ENCODE results near the gene TARM1.

The TARM1 gene

GRCh38 chr19:54081032-54081431 is at the start of gene TARM1:
TSS of gene TARM1 (minus strand) at chr19:54081365. CDS start at chr19:54081340, 25 bp downstream.
- DNase-seq (ENCODE audit: low read depth, low spot score) = no peak

DNA sequence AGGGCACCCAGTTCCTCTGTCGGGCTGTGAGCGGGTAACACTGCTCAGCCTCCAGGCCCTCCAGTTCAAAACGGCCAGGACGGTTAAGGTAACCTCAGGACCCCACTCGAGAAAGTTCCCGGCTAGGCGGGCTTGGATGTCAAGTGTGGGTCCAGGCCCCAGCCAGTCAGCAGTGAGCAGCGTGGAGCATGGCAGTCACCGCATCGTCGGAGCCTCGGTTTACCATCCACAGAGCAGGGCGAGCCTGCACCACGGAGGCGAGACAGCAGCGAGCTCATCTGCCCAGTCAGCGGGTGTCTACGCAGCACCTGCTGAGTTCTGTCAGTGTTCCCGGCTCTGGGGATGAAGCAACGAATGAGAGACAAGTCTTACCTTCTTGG is 48.4 kb upstream of the TARM1 start:
- no peak for DNase-seq (ENCODE audit: low read depth, low spot score)

DNA sequence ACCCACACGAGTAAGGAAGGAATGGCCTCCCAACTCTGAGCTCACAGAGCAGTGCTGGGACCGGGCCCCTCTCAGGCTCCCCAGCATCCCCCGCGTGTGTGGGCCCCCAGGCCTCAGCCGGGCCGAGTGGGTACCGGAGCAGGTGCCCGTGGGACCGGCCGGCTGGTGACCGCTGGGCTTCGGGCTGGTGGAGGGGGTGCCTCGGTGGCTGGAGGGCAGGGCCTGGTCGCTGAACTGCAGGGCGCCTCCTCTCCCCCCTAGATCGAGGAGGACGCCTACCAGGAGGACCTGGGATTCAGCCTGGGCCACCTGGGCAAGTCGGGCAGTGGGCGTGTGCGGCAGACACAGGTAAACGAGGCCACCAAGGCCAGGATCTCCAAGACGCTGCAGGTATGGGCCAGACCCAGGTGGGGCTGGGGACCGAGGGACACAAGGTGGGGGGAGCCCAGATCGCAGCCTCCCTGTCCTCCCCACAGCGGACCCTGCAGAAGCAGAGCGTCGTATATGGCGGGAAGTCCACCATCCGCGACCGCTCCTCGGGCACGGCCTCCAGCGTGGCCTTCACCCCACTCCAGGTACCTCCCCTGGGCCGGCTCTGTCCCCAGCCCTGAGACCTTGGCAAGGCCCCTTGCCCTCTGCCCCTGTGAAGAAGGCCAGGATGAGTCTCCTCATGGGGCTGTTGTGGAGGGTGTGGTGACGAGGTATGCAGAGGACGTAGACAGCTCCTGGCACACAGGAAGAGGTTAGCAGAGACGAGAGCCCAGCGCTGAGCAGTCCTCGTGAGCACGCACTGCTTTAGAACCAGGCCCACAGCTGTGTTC is 47.8 kb upstream of the TARM1 start:
- no peak for DNase-seq (ENCODE audit: low read depth, low spot score)

DNA sequence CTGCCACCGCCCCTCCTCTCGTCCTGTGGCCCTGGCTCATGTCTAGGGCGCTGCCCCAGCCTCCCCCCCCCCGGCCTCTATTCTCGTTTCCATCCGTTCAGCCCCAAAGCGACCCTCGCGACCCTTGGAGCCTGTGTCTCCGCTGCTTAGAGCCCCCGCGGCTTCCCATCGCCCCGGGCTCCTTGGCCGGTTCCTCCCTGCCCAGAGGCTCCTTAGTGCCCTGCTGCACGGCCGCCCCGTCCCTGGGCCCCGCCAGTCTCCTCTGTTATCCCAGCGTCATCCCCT is 47.2 kb upstream of the TARM1 start:
- DNase-seq (ENCODE audit: low read depth, low spot score) = no peak

- DNase-seq (ENCODE audit: low read depth, low spot score) = no peak
Measured at GRCh38 chr19:54127688-54128440, 46.7 kb upstream of the TARM1 start.

GRCh38 chr19:54125713-54126112 is 44.5 kb upstream of the TARM1 start:
- no peak for DNase-seq (ENCODE audit: low read depth, low spot score)

DNA sequence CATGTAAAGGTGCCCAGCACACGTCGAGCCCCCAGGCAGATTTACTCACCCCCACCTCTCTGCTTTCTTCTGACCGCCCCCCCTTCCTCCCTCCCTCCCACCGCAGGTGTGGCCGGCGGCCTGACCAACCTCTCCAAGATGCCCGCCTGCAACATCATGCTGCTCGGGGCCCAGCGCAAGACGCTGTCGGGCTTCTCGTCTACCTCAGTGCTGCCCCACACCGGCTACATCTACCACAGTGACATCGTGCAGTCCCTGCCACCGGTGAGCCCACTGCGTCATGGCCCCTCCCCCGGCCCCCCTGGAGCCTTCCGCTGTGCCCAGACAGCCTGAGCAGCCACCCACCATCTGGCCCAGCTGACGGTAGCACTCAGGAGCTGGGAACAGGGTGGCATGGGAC is 43.2 kb upstream of the TARM1 start:
- DNase-seq (ENCODE audit: low read depth, low spot score) = no peak

DNA sequence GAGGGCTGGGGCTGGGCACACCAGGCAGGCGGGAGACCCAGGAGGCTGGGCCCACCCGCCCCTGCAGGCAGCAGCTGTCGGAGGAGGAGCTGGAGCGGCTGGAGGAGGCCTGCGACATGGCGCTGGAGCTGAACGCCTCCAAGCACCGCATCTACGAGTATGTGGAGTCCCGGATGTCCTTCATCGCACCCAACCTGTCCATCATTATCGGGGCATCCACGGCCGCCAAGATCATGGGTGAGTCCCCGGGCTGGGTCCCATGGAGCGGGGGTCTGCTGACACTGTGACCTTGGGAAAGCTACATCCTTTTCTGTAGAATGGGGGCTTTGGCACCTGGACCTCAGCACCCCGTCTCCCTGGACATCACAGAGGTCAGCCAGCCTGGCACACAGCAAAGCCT is 42.5 kb upstream of the TARM1 start:
- DNase-seq (ENCODE audit: low read depth, low spot score) = no peak

DNA sequence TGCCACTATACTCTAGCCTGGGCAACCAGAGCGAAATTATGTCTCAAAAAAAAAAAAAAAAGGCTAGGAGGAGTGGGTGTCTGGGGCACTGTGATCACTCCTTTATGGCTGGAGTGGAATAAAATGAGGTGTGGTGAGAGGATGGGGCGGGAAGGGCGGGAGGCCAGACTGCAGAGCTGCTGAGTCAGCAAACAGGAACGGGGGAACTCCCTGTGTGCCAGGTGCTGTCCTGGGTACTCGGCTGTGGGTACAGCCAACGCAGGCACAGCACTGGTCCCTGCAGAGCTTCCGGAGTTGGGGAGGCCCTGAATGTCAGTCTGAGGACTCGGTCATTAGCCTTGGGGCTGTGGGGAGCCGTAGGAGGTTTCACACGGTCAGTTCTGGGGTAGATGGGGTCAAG is 40.1 kb upstream of the TARM1 start:
- DNase-seq (ENCODE audit: low read depth, low spot score) = no peak

DNA sequence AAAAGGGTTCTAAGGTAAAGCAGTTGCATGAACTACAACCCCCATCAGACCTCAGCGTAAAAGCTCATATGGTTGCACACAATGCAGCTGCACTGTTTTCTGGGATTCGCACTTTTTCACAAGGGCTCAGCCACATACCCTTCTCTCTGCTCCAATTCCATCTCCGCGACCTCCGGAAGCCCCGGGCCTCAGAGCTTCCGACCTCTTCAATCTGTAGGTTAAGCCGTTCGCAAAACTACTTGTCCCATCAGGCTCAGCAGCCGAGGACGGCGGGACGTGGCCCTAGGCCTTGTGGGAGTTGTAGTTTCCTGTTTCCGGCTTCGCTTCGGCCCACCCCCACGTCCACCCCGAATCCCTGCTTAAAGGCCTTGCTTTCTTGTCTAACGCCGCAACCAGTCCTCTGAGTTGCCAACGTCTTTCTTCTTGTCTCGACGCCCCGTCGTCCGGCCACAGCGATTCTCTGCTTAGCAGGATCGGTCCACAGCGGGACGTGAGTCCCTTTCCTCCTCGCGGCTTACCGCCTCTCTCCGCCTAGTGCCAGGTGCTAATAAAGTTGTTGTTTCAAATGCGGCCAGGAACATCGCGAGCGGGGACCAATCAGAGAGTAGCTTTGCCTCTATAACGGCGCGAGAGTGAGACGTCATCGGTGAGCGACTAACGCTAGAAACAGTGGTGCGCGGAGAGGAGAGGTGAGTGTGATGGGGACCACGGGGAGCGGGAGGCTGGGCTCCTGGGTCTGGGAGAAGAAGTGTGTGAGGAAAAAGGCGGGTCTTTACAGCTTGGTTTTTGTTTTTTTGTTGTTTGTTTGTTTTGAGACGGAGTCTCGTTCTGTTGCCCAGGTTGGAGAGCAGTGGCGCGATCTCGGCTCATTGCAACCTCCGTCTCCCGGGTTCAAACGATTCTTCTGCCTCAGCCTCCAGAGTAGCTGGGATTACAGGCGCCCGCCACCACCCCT is 34.2 kb upstream of the TARM1 start, which contains the start of the genes PRPF31 and TFPT:
Gene PRPF31, plus strand, starts transcription at position 646 of the 955 bp plus-strand sequence. CDS start 2,525 bp downstream, outside the sequence.
Gene TFPT, minus strand, starts transcription at position 549 of the 955 bp plus-strand sequence. Its CDS starts 388 bp downstream, at position 161.
- peak; percentile 96 for DNase-seq (ENCODE audit: low read depth, low spot score)

DNA sequence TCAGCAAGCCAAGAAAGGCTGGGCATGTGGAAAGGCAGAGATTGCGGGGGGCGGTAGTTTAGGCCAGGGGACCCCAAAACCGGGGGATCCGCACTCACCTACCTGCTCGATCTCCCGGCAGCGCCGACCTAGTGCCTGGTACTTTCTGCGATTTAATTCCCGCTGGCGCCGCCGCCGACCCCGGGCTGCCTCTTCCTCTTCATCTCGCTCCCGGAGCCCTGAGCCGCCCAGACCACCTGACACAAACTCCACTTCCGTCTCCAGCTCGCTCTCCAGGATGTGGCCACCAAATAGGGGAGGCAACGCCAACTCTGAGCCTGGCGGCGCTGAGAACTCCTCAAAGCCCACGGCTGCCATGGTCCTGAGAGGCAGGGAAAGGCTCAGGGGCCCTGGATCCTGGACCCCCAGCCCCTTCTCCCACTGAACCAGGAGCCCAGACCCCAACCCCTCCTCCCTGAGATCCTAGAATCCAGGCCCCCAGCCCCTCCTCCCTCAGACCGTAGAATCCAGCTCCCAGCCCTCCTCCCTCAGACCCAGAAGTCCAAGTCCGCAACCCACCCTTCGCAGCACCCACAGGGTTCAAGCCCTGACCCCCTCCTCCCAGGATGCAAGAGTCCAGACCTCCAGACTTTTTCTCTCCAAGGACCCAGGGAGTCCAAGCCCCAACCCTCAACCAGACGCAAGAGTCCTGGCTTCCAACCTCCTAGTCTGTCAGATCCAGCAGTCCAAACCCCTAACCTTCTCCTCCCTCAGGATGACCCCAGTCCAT is 33.4 kb upstream of the TARM1 start:
- no peak for DNase-seq (ENCODE audit: low read depth, low spot score)

DNA sequence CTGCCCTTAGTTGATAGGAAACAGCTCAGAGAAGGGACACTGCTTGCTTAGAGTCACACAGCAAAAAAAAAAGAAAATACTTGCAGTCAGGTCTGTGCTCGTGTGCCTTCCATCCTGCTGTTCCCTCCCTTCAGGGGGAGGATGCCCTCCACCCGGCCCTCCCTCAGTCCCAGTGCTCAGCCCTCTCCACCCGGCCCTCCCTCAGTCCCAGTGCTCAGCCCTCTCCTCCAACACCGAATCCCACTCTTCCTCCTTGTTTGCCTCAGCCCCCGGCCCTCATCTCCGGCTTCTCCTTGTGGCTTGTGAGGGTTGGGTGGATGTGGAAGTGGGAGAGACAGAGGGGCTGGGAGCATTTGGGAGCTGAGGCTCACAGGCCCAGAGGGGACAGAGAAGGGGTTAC is 28.5 kb upstream of the TARM1 start:
- no peak for DNase-seq (ENCODE audit: low read depth, low spot score)

DNA sequence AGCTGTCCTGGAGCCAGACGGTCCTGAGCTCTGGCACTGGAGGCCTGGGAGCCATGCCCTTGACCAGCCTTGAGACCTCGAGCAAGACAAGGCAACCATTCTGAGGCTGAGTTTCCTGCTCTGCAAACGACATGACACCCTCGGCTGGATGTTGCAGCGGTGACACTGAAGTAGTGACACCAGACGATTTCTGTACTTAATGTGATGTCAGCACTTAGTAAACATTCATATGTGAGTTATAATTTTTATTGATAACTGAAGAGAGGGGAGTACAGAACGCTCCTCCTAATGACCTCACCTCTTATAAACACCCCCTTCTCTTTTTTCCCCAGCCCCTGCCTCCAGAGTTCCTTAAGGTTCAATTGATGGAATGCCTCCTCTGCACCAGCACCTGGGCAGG is 27.3 kb upstream of the TARM1 start:
- no peak for DNase-seq (ENCODE audit: low read depth, low spot score)

DNA sequence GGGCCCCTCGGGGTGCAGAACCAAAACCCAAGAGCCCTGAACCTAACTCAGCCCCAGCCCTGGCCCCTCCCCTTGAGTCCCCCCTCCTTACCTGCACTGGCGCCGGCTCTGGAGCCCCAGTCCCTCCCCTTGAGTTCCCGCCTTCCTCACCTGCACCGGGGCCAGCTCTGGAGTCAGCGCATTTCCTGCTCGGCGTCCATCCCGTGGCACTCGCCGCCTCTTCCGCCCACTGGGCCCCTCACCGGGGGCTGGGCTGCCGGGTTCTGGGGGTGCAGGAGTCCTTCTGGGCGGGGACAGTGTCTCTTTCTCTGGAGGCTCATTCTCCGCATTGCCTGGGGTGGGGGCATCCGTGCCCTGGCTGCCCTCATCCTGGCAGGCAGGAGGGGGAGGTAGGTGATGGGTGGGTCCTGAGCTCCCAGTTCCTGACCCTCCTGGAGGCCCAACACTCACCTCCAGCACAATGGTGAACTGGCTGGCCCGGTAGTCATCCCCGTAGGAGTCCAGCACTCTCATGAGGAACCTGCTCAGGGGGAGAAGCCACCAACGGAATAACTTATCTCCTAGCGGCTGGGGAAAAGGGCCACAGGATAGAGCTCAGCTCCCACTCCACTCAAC is 26.8 kb upstream of the TARM1 start:
- no peak for DNase-seq (ENCODE audit: low read depth, low spot score)

GRCh38 chr19:54106716-54107115 is 25.6 kb upstream of the TARM1 start:
- no peak for DNase-seq (ENCODE audit: low read depth, low spot score)

- DNase-seq (ENCODE audit: low read depth, low spot score) = no peak
Measured at GRCh38 chr19:54105796-54106195, 24.6 kb upstream of the TARM1 start.

DNA sequence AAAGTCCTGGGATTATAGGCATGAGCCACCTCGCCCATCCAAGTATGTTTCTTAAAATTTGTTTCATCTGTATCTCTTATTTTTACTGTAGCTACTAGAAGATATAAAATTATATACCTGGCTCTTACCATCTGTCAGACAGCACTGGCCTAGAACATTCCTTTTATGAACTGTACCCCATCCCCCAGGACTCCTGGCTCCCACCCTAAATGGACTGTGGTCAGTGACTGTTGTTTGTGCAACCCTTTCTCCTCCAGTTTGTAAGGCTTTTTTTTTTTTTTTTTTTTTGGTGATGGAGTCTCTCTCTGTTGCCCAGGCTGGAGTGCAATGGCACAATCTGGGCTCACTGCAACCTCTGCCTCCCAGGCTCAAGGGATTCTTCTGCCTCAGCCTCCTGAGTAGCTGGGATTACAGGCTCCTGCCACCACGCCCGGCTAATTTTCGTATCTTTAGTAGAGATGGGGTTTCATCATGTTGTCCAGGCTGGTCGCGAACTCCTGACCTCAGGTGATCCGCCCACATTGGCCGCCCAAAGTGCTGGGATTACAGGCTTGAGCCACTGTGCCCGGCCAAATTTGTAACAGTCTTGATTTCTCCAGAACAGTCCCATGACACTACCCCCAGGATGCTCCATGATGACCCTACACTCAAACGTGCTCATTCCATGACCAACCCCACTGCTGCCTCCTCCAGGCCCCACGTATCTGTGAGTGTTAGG is 24.0 kb upstream of the TARM1 start:
- DNase-seq (ENCODE audit: low read depth, low spot score) = no peak

GRCh38 chr19:54102421-54103169 is 21.4 kb upstream of the TARM1 start, which contains the start of gene NDUFA3:
TSS of gene NDUFA3 (plus strand) at chr19:54102855. CDS start at chr19:54102879, 24 bp downstream.
- peak; percentile 97 for DNase-seq (ENCODE audit: low read depth, low spot score)

GRCh38 chr19:54100561-54100960 is 19.4 kb upstream of the TARM1 start, which contains the start of gene OSCAR:
TSS of gene OSCAR (minus strand) at chr19:54100803. CDS start at chr19:54100792, 11 bp downstream.
- no peak for DNase-seq (ENCODE audit: low read depth, low spot score)

Measured in iPS DF 19.7 (cell line).